GM23338 (cell line): ENCODE data around the gene POLR1E.

Experiments
- EZH2 ChIP-seq: fragments of 200-600 bp; sonication (generic); IDR thresholded peaks from one replicate; pipeline ENCODE4 v1.8.0; 2017; ENCODE audit warnings: antibody characterized with exemption, mild to moderate bottlenecking, low read depth; ENCODE audit not compliant: unreplicated experiment
- TF ChIP-seq, protein P1 (sequence below), 2 experiments: fragments of 200-600 bp in 1 of 2; sonication (generic) in 1 of 2; conservative IDR thresholded peaks; 2 replicates each; pipeline versions ENCODE4 v1.5.1 to v1.6.1; 2016 to 2017; ENCODE audit warnings: antibody characterized with exemption in 2 of 2, low read depth in 2 of 2, mild to moderate bottlenecking in 2 of 2, moderate library complexity in 1 of 2

DNA sequence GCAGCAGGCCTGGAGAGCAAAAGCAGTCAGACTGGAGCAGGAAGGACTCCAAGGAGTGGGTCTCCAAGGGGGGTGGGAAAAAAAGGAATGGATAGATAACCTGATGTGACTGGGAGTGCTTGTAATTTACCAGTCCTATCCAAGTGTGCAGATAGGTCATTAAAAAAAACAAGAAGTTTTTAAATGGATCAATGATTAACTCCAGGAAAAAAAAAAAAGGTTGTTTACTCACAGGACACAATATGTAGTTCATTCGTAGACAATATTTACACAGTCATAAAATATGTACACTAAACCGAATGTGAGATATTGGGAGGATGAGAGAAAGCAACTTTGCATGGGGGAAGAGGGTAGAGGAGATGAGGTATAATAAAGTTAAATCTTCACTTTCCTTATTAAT, 40.9 kb upstream of the POLR1E start:
- TF ChIP-seq, protein P1, sequence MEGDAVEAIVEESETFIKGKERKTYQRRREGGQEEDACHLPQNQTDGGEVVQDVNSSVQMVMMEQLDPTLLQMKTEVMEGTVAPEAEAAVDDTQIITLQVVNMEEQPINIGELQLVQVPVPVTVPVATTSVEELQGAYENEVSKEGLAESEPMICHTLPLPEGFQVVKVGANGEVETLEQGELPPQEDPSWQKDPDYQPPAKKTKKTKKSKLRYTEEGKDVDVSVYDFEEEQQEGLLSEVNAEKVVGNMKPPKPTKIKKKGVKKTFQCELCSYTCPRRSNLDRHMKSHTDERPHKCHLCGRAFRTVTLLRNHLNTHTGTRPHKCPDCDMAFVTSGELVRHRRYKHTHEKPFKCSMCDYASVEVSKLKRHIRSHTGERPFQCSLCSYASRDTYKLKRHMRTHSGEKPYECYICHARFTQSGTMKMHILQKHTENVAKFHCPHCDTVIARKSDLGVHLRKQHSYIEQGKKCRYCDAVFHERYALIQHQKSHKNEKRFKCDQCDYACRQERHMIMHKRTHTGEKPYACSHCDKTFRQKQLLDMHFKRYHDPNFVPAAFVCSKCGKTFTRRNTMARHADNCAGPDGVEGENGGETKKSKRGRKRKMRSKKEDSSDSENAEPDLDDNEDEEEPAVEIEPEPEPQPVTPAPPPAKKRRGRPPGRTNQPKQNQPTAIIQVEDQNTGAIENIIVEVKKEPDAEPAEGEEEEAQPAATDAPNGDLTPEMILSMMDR (conservative IDR thresholded peaks at IDR 0.05; ENCODE audit: low read depth in 2 of 2): no peak
- no peak for TF ChIP-seq EZH2
